Mesenteric fat pad (tissue), 1 donor: ENCODE data around the gene WDR81. TPM values are rescaled to one million over a fixed set of nuclear protein-coding genes. Genes with fewer than 3 reads are reported as not detected.
"Not testable (repeated sequence)": the region's sequence is repeated elsewhere in the genome, so short reads cannot be mapped to it uniquely, and the experiment has no call there.

Source experiments
- DNase-seq: peaks from one replicate; pipeline ENCODE4 v3.0.0-alpha.2; 2020; ENCODE audit warnings: low spot score
- total RNA-seq: library from RNA; stranded (reverse); fragmentation: NEBNext Ultra II Directional; extraction: Animal tissue kit (Norgen Biotek cat#: 25700); gene quantifications from one replicate; pipeline ENCODE4 v1.2.1, GENCODE V29; 2021
- donor health status: DM: yes; HTN: yes; CAD: no.

WDR81 gene
- total RNA-seq, 1 donor from 2014 or later = 47.4 TPM

GRCh38 chr17:1730326-1731193, 6.1 kb downstream of the WDR81 start:
- DNase-seq = no peak

- DNase-seq = no peak
Observed at GRCh38 chr17:1731194-1731506, 6.6 kb downstream of the WDR81 start.

DNA sequence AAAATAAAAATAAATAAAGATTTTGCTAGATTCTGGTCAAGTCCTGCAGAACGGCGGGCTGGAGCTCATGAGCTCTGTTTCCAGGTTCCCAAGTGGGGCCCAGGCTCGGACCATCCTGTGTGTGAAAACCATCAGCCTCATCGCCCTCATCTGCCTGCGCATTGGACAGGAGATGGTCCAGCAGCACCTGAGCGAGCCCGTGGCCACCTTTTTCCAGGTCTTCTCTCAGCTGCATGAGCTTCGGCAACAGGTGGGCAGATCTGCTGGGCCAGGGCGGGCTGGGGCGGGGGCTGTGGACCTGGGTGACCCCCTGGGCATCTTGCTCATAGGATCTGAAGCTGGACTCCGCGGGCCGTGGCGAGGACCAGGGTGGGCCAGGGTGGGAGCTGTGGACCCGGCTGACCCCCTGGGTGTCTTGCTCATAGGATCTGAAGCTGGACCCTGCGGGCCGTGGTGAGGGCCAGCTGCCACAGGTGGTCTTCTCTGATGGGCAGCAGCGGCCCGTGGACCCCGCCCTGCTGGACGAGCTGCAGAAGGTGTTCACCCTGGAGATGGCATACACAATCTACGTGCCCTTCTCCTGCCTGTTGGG, 7.8 kb downstream of the WDR81 start:
- DNase-seq = no peak

DNA sequence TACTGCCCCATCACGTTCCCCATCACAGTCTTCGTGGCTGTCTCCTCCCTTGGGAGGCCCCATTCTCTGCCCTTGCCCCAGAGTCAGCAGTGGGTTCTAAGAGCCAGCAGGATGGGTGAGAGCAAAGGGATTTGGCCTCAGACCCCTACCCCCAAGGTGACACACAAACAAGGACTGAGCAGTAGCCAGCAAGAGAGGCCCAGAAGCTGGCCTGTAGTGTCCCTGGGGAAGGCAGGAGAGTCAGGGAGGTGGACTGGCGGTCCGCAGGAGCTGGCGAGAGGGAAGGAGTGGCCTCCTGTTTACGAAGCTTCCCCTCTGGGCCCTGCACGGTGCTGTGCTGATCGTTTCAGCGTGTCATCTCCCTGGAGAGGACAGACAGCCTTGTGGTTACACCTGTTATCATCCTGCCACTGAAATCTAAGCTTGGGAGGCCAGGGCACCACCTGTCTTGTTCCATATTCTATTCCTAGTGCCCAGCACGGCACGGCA, 8.4 kb downstream of the WDR81 start:
- no peak for DNase-seq

DNA sequence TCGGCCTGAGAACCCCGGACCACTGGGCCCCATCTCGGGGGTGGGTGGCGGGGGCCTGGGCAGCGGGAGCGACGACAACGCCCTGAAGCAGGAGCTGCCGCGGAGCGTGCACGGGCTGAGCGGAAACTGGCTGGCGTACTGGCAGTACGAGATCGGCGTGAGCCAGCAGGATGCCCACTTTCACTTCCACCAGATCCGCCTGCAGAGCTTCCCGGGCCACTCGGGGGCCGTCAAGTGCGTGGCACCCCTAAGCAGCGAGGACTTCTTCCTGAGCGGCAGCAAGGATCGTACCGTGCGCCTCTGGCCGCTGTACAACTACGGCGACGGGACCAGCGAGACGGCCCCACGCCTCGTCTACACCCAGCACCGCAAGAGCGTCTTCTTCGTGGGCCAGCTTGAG, 9.3 kb downstream of the WDR81 start:
- DNase-seq = no peak

GRCh38 chr17:1735418-1735817, 10.9 kb downstream of the WDR81 start:
- no peak for DNase-seq

- DNase-seq = no peak
Observed at GRCh38 chr17:1735834-1736347, 11.4 kb downstream of the WDR81 start.

- DNase-seq = no peak
Observed at GRCh38 chr17:1736348-1737281, 12.1 kb downstream of the WDR81 start.

DNA sequence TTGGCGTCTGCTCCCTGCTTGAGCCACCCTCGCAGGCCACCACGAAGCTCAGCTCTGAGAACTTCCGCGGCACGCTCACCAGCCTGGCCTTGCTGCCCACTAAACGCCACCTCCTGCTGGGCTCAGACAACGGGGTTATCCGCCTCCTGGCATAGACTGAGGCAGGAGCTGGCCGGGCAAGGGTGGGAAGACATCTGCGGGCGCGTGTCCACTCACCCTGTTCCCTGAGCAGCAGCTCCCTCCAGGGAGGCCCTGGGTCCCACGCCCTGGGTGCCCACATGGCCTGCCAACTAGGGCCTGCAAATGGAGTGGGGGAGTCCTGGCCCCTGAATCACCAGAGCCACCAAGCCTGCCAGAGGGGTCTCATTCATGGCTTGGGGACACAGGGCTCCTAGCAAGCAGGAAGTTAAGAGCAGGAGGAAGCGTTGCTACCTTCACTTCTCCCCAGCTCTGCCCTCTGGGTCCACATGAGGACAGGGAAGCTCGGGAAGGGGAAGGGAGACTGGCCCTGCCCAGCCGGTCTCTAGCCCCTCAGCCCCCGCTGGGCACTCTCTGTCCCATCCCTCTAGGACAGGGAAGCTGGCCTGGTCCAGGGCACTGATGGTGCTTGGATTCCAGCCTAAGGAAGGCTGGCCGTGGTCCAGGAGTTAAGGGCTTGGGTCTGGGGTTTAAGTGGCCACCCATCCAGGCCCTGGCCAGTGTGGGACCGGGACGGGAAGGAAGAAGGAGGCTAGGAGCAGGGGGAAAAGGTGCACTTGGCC, 13.2 kb downstream of the WDR81 start:
- DNase-seq = no peak

GRCh38 chr17:1741899-1742298, 17.4 kb downstream of the WDR81 start:
- not testable (repeated sequence) for DNase-seq

DNA sequence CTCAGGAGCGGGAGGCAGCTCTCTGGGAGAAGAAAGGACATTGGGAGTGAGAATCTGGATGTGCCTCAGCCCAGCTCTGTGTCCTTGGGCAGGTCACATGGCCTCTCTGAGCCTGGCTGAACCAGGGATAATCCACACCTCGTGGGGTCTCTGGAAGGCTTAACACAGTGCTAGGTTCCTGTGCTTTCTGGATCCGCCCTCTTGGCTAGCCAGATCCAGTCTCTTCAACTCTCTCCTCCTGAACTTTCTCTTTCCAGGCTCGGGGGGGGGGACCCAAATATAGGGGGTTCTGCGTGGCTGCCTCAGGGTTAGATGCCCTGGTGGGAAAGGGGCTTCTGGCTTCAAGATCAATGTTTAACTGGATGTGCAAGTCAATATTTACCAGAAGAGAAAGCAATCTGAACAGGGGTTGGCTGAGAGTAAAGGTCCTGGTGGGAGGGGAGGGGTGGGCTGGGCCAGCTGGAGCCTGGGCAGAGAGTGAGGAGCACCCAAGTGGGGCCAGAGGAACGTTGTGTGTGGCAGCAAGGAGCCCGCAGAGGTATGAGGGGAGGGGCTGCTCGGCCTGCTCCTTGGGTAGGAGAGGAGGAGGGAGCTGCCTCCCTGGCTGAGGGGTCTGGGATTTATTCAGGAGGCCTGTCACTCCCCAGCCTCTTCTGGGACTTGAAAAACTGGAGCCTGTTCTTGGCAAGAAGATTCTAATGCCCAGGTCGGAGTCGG, 18.0 kb downstream of the WDR81 start, which contains the start of gene SERPINF2:
Gene SERPINF2, plus strand, starts transcription at position 501 of the 717 bp plus-strand sequence. CDS start 2,125 bp downstream, outside the sequence.
- DNase-seq = no peak

DNA sequence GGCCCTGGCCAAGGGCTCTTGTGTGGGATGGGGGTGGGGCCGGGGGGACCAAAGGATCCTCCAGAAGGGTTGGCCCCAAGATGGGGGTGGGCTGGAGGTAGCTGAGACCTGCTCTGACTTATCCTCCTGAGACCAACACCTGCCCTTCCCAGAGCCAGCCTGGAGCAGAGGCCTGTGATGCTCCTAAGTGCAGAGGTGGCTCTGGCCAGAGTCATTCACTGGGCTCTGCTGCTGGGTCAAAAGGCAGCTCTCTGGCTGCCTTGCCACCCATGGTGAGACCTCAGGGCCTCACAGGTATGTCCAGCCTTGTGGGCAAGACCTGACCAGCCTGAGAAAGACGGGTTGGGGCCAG, 18.6 kb downstream of the WDR81 start:
- no peak for DNase-seq

DNA sequence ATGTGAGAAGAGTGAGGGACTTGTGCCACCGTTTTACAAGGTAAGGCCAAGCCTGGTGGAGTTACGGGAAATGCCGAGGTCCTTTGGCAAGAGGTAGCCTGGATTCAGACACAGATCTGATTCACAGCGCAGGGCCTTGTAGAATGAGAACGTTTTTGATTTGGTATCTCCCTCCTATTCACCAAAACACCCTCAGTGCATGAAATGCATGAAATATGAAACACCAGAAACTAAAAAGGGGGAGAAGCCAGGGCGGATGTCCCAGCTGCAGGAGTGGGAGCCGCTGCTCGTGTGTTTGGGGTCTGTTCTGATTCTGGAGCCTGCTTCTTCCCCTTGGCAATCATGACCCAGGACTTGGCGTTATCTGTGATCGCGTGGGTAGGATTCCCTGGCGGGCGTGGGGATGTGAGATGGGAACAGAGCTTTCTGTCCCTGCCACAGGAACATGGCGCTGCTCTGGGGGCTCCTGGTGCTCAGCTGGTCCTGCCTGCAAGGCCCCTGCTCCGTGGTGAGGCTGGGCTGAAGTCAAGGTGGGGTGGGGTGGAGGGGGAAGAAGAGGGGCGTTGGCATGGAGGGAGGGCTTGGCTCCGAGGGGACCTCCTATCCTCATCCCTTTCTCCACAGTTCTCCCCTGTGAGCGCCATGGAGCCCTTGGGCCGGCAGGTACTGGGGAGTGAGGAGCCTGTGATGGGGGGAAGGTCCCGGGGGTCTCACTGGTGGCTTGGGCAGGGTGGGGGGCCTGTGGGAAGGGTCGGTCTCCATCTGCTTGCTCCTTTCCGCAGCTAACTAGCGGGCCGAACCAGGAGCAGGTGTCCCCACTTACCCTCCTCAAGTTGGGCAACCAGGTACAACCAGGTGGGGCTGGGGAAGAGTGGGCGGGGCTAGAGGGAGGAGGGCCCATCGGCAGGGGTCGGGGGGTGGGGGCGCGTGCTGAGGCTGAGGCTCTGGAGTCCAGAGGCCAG, 20.3 kb downstream of the WDR81 start:
- DNase-seq = no peak

GRCh38 chr17:1745513-1746020, 21.1 kb downstream of the WDR81 start:
- DNase-seq = no peak

GRCh38 chr17:1746975-1747543, 22.6 kb downstream of the WDR81 start:
- DNase-seq = no peak

DNA sequence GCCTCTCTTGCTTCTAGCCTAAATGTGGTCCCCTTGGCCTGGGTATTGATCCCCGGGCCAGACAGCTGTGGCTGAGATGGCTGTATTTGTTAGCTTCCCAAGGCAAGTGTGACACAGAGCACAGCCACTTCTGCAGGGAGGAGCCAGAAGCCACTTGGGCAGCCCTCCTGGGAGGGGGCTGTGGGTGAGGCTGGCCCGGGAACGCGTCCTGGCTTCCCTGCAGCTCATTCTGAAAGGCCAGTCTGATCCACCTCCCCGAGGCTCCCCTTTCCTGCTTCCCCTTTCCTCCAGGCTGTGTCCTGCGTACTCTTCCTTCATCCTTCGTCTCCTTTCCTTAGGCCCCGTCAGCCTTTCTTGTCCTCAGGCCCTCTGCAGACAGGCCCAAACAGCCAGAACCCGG, 26.1 kb downstream of the WDR81 start:
- DNase-seq = no peak

DNA sequence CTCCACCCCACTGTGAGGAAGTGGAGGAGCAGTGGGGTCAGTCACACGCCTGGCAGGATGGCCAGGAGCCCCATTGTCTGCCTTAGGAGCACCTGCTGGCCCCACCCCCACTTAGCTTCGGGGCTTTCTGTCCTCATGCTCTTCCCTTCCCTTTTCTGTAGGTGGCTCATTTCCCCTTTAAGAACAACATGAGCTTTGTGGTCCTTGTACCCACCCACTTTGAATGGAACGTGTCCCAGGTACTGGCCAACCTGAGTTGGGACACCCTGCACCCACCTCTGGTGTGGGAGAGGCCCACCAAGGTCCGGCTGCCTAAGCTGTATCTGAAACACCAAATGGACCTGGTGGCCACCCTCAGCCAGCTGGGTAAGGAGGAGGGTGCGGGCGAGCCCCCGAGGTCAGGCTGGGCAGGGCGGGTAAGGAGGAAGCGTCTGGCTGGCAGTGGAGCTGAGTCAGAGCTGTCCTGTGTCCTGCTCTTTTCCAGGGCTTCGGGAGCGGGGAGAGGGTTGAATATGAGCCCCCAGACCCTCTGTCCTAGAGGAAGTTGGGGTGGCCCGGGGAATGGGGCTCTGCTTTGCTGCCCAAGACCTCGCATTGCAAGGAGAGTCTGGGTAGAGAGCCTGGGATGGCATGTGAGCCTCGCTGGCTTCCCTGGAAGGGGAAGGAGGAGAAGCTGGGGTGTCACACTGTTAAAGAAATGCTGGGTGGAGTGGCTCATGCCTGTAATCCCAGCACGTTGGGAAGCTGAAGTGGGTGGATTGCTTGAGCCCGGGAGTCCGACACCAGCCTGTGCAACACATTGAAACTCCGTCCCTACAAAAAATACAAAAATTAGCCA, 28.1 kb downstream of the WDR81 start:
- DNase-seq = no peak
